NCI-H510A (cell line): ENCODE results near the gene FADD.
"Not testable (repeated sequence)": the region's sequence is repeated elsewhere in the genome, so short reads cannot be mapped to it uniquely, and the experiment has no call there.

Experiments used
- DNase-seq: peaks from one replicate; lab custom pipeline; 2025; lab: John Stamatoyannopoulos, UW

The FADD gene

DNA sequence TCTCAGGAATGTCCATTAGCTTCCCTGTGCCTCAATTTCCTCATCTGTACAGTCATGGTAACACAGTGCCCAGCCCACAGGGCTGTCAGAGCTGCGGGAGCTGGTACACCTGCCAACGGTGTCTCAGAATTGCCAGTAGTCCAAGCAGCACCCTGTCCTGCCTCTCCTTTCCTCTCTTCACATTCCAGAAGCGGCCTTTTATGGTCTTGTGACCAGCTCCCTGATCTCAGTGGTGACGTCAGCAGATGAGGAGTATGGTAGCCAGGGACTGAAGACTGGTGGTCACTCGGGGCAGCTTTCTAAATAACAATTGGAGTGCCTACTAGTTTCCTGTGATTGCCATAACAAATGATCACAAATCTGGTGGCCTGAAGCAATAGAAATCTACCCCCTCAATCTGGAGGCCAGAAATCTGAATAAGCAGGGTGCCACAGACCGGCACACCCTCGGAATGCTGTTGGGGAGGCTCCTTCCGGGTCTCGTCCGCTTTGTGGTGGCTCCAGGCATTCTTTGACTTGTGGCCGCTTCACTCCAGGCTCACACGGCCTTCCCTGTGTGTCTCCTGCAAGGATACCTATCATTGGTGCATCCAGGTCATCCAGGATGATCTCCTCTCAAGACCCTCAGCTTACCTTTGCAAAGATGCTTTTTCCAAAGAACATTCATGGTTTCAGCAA, 2.1 kb downstream of the FADD start:
- DNase-seq, result no peak

DNA sequence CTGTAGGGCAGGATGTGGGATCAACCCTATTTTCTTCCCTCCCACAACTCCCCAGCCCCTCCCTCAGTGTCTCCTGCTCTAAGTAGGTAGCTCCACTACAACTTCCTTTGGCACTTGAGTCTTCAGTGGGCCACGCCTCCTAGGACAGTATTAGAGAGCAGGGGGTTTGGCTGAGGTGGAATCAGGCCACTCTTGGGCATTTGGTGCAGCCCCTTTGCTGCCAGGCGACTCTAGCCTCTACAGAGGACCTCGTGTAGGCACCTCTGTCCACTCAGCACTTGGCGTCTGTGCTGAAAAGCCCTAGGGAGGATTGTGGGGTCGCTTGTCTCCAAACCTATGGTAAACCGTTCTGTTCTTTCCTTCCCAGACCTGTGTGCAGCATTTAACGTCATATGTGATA, 2.7 kb downstream of the FADD start:
- DNase-seq, result no peak

DNA sequence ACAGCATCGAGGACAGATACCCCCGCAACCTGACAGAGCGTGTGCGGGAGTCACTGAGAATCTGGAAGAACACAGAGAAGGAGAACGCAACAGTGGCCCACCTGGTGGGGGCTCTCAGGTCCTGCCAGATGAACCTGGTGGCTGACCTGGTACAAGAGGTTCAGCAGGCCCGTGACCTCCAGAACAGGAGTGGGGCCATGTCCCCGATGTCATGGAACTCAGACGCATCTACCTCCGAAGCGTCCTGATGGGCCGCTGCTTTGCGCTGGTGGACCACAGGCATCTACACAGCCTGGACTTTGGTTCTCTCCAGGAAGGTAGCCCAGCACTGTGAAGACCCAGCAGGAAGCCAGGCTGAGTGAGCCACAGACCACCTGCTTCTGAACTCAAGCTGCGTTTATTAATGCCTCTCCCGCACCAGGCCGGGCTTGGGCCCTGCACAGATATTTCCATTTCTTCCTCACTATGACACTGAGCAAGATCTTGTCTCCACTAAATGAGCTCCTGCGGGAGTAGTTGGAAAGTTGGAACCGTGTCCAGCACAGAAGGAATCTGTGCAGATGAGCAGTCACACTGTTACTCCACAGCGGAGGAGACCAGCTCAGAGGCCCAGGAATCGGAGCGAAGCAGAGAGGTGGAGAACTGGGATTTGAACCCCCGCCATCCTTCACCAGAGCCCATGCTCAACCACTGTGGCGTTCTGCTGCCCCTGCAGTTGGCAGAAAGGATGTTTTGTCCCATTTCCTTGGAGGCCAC, 3.3 kb downstream of the FADD start:
- no peak for DNase-seq

DNA sequence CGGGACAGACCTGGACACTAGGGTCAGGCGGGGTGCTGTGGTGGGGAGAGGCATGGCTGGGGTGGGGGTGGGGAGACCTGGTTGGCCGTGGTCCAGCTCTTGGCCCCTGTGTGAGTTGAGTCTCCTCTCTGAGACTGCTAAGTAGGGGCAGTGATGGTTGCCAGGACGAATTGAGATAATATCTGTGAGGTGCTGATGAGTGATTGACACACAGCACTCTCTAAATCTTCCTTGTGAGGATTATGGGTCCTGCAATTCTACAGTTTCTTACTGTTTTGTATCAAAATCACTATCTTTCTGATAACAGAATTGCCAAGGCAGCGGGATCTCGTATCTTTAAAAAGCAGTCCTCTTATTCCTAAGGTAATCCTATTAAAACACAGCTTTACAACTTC, 3.9 kb downstream of the FADD start:
- DNase-seq, result no peak

DNA sequence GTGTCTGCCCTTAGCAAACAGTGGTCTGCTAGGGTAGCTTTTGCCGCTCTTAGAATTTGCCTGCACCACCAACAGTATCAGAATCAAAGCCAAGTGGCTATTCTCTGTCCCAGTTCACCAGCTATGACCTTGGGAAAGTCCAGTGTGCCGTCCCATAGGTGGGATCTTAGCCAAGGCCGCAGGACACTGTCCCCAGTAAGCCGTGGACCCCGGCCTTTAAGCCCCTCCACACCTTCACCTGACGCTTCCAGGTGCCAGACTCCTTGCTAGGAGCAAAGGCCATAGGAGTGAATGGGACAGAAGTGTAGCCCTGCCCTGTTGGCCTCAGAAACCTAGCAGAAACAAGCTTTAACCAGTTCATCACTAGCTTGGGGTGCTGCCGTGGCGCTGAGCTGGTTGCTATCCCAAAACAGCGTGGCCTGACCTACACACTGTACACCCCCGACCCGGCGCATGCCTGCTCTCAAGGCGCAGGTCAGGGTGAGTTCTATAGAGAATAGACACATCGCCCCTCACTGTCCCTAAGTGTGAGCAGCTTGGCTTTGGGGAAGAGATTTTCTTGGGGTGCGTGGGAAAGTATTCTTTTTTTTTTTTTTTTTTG, 4.5 kb downstream of the FADD start:
- no peak for DNase-seq

DNA sequence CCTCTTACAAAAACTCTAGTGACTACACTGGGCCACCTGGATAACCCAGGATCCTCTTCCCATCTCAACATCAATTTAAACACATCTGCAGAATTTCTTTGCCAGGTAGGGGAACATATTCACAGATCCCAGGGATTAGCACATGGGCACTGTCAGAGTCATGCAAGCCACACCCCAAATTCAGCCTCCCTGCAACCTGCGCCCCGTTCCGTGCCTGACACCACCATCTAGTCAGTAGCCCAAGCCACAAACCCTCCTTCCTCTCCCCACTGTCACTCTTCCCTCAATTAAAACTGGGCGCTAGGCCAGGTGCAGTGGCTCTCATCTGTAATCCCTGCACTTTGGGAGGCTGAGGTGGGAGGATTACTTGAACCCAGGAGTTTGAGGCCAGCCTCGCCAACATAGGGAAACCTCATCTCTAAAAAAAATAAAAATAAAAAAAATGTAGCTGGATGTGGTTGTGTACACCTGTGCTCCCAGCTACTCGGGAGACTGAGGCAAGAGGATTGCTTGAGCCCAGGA, 6.4 kb downstream of the FADD start:
- no peak for DNase-seq

DNA sequence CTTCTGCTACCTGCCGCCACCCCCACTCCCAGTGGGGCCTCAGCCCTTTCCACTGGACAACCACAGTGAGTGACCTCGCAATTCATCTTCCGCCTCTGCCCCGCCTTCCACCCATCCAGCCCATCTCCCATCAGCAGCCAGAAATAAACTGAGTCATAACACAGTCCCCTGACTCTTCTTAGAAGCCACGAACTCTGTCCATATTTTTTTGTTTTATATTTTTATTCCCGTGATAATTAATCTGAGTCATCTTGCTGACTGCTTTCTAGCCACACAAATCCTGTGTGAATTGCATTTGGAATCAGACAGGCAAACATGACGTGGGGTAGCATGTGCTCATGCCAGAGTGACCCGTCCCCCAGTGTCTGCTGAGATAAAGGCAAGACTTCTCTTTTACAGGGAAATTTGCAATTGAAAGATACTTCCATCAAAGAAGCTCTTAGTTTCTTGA, 7.0 kb downstream of the FADD start:
- no peak for DNase-seq

DNA sequence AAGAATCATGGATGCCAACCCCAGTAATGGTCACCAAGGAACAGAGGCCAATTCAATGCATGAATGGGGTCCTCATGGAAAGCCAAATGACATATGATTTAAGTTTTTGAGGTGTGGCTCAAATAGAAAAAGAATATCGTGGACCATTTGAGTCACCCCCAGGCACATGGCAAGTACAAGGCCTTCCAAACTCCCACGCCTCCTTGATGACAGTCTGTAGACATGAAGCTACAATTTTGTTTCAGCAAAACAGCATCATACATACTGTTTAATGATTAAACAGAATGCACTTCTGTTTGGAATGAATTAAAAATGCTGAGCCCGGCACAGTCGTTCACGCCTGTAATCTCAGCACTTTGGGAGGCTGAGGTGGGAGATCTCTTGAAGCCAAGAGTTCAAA, 7.4 kb downstream of the FADD start:
- DNase-seq, result no peak

DNA sequence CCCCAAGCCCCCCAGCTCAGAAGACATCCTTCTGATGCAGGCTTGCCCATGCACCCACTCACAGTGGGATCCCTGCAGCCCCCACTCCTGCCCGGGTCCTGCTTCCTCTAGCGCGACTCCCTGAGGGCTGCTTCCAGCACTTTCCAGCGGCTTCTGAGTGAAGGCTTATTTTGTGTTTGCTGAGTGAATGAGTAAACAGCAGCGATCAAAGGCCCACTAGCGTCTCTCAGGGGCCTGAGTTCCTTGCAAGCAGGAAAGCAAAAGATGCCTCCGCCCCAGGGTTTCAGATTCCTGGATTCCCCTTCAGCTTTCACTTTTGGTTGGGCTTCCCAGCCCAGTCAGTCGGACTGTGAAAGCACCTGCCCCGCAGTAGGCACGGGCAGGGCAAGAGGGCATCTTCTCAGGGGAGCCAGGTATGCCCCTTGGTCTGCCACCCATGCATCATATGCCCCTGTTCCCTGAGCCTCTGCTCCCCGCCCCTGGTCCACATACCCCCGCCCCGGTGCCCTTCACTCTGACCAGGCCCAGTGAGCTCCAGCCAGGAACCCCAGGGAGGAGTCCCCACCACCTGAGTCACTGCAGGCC, 9.2 kb downstream of the FADD start:
- no peak for DNase-seq

DNA sequence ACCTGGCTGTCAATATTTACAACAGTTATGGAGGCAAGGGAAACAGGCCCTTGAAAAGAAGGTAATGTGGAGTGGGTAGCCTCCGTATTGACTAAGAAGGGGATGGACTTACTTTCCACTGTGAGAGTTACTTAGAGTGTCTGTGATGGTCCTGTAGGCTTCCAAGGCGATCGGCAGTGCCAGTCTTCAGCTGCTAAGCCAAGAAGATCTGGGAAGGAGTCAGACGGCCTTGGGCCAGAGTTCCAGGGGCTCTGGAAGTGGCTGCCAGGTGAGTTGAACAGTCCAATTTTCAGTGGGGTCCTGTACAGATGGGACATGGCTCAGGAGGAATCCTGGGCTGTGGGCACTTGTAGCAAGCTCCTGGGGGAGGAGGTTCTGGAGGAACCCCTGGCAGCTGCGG, 14.3 kb downstream of the FADD start:
- not testable (repeated sequence) for DNase-seq

DNA sequence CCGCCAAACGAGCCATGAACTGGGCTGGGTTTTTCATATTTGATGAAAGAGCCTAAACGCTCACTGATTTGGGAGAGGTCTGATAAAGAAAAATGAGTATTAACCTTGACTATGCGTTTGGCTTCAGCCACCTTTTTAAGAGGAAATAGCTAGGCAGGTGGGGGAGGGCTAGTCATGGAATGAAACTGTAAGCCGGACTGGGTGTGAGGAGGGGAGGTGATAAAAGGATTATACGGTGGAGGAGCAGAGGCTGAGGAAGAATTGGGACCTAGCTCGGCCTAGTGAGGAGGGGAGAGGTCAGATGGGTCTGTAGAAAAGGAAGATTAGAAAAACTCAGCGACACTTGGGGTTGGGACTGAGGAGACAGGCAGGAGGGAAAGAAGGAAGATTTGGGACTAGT, 15.0 kb downstream of the FADD start:
- not testable (repeated sequence) for DNase-seq

DNA sequence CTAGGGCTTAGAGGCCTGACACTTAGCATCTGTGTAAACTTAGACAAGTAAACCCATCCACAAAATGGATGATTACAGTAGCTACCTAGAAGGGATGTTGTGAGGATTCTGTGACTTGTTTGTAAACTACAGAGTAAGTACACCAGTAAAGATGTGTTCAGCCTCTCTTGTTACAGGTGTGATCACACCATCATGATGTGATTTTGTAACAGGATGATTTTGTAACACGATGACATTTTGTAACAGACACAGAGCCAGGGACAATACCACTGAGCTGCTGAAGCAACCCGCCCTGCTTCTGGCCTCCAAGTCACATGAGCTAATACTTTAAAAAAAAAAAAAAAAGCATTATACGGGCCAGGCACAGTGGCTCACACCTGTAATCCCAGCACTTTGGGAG, 17.0 kb downstream of the FADD start:
- no peak for DNase-seq

DNA sequence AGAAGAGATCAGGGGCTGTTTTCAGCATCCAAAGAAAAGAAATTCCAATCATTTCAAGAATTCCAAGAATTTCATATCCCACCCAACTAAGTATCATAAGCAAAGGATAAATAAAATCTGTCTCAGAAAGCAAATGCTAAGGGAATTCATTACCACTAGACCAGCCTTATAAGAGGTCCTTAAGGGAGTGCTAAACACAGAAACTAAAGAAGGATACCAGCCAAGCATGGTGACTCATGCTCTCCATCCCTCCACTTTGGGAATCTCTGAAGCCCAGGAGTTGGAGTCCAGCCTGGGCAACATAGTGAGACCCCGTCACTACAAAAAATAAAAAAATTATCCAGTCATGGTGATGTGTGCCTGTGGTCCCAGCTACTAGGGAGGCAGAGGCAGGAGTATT, 17.8 kb downstream of the FADD start:
- no peak for DNase-seq

DNA sequence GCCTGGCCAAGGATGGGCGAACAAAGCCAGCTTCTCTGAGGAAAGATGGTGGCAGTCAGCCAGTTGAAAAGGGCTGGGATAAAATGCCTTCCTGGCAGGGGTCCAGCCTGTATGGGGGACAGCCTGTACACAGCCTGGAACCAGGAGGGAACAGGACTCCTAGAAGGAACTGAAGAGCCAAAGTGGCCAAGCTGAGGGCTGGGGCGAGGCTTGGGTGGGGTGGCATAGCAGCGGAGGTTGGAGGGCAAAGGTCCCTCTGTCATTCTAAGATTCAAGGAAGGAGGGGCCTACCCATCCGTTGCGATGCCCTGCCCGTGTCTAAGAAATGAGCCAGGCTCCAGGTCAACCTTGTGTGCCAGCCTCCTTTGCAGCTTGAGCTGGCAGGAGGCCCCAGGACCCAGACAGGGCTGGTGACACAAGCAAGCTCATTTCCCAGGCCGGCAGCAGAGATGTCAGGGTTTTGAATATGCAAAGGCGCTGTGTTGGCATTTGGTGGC, 22.6 kb downstream of the FADD start:
- DNase-seq, result no peak

DNA sequence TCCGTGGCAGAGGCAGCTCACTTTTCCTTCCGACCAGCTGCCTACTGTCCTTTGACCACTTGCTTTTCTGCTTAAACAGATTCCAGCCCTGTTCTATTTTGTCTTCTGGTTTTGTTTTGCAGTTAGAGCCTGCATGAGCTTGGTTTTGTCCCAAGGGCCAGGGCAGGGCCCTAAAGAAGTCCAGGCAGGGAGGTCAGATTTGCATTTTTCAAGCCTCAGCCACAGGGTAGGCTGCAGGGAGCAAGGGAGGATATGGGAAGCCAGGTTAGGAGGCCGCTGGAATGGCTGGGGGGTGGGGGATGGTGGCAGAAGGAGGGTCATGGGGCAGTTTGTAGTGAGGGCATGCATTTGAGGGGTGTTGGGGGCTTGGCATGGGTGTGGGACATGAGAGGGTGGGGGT, 23.1 kb downstream of the FADD start:
- DNase-seq, result no peak

DNA sequence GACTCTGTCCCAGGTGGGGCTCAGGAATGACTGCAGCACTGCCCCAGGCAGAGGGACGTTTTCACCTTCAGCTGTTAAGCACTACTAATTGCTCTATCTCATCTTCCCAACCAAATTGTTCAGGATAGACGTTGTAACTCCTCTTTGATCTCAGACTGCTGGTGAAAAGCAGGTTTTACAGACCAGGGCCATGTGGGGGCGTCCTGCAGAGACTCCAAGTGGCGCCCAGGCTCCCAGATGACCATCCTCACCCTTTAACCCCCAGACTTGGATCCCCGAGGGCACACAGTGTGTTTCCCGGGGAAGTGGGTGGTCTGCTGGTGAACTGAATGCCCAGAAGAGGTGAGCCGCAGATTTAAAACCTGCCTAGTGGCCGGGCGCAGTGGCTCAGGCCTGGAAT, 23.9 kb downstream of the FADD start:
- DNase-seq, result no peak

DNA sequence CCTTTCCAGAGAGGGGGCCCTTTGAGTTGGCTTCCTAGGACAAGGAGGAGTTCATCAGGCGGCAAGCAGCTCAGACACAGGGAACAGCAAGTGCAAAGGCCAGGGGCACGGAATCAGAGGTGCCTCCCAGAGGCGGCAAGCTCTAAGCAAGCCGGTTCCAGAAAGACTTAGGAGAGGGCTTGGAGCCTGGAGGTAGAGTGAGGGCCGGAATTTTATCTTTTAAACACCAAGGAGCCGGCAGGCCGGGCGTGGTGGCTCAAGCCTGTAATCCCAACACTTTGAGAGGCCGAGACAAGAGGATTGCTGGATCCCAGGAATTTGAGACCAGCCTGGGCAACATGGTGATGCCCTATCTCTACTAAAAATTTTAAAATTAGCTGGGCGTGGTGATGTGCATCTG, 26.6 kb downstream of the FADD start:
- DNase-seq, result no peak

DNA sequence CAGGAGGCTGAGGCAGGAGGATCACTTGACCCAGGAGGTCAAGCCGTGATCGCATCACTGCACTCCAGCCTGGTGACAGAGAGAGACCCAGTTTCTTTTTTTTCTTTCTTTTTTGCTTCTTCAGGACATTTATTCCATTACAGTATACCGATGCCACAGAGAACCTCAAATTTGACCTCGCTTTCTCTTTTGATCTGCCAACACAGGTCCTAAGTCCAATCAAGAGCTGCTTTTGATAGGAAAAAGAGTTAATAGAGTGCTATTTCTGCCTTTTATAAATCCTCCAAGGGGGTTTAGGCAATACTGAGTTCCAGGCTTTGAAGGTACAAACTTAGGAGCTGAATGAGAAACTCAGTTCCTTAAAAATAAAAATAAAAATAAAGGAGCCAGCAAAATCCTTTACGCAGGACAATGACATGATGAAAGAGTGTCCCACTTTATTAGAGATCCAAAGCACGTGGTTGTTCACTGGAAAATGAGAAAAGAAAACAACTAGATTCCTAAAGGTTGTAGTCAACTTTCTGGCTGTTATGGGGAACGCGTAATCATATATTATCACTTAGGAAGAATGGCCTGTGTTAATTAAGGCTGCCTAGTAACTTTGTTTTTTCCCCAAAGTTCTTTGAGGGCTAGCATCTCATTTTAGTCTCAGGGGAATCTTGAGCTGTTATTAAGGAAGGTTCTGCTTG, 27.2 kb downstream of the FADD start:
- DNase-seq, result no peak

DNA sequence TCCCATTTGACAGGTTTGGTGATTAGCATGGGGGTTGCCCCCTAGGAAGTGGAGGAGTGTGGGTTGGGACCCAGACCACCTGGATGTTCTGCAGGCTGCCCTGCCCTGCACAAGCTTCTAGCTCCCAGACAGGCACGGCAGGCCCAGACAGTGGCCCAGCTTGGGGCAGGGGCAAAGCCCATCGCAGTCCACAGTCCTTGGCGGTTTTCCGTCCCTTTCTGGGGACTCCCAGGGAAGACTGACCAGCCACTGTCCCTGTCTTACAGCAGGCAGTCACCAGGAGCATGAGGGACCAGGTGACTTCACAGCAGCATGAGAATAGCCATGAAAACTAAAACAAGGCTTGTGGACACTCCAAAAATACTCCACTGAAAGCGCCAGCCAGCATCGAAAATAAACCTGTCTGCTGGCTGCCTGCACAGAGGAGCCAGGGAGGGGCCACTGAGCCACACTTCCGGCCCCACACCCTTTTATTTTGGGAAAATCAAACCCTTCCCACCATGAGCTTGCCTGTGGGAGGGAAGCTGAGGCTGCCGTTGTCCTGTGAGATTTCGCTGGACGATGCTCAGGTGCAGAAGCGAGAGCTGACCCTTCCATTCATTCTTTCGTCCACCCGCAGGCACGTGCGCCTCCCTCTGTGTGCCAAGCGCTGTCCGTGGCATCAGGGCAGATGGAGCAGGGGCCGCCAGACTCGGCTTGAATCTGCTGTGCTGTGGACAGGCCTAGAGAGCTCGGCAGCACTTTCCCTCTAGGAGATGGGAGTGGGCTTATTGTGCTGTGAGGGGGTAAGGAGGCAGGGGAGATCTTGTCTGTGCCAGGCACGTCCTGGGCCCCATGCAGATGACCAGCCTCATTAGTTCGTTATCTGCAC, 28.0 kb downstream of the FADD start:
- DNase-seq, result no peak

DNA sequence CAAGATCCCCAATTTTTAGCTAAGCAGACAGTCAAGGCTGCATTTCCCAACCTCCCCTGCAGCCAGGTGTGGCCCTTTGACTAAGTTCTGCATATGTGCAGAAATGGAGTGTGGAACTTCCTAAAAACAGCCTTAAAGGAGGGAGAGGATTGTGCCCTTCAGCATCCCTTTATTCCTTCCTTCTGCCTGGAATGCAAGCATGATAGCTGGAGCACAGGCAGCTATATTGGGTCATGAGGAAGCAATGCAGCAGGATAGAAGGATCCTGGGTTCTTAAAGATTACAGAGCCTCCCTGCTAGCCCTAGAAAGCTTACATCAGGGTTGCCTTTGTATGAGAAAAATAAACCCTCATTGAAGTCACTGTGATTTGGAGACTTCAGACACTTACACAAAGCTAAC, 29.9 kb downstream of the FADD start:
- DNase-seq, result no peak

DNA sequence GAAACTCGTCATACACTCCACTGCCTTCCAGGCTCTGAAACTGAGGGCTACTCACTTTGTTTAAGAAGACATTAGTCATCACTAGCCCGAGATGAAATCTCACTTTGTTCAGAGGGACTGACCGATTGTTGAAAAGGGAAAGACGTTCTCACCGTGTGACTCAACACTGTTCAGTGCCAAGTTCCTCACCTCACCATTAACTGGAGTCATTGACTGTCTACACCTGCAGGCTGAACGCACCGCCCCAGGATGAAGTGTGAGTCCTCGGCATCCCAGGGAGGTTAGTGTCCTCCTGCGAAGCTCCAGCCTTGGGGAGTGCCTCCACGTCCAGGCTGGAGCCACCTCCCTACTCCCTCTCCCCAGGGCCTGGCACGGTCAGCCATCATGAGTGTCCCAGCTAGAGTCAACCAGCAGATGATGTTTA, 30.4 kb downstream of the FADD start:
- DNase-seq, result no peak
